HepG2 (cell line): ENCODE measurements around the gene HMGCS2. TPM values are rescaled to one million over a fixed set of nuclear protein-coding genes. Genes with fewer than 3 reads are reported as not detected.

ENCODE experiments used
- CEBPB ChIP-seq: IDR thresholded peaks from 2 replicates; pipeline ENCODE4 v1.6.1; 2011; ENCODE audit warnings: low read depth, low read length, improper control_type of control experiment, borderline replicate concordance
- CHCHD3 ChIP-seq: sonication (generic); formaldehyde crosslinking; IDR thresholded peaks from 2 replicates; pipeline ENCODE4 v1.8.0; 2022; ENCODE audit warnings: mild to moderate bottlenecking, missing genetic modification reagents, moderate library complexity
- ESRRA ChIP-seq: sonication (generic); formaldehyde crosslinking; IDR thresholded peaks from 2 replicates; pipeline ENCODE4 v1.5.1; 2020; ENCODE audit warnings: mild to moderate bottlenecking, low read depth, missing genetic modification reagents
- GFI1 ChIP-seq: sonication (generic); formaldehyde crosslinking; IDR thresholded peaks from 2 replicates; pipeline ENCODE4 v1.5.0; 2020; ENCODE audit warnings: missing genetic modification reagents, mild to moderate bottlenecking, borderline replicate concordance
- HIC2 ChIP-seq: sonication (generic); formaldehyde crosslinking; IDR thresholded peaks from 2 replicates; pipeline ENCODE4 v1.9.0; 2022; ENCODE audit warnings: low read depth, missing genetic modification reagents
- KDM5B ChIP-seq: sonication (generic); formaldehyde crosslinking; IDR thresholded peaks from 2 replicates; pipeline ENCODE4 v1.4.0; 2020; ENCODE audit warnings: missing genetic modification reagents, mild to moderate bottlenecking, borderline replicate concordance
- MED1 ChIP-seq: sonication (generic); formaldehyde crosslinking; IDR thresholded peaks from 2 replicates; pipeline ENCODE4 v1.4.0; 2020; ENCODE audit warnings: missing genetic modification reagents
- NFKBIZ ChIP-seq: IDR thresholded peaks from 2 replicates; pipeline ENCODE4 v1.6.1; 2018; ENCODE audit warnings: missing genetic modification reagents, missing compliant biosample characterization
- TEAD2 ChIP-seq: sonication (generic); formaldehyde crosslinking; IDR thresholded peaks from 2 replicates; pipeline ENCODE4 v1.9.0; 2021; ENCODE audit warnings: missing genetic modification reagents
- TRIM24 ChIP-seq: sonication (generic); formaldehyde crosslinking; IDR thresholded peaks from 2 replicates; pipeline ENCODE4 v1.8.0; 2022; ENCODE audit warnings: mild to moderate bottlenecking, missing genetic modification reagents
- ZBTB8A ChIP-seq: sonication (generic); formaldehyde crosslinking; IDR thresholded peaks from 2 replicates; pipeline ENCODE4 v1.4.0; 2020; ENCODE audit warnings: mild to moderate bottlenecking, low read depth, missing genetic modification reagents, borderline replicate concordance
- ZFP1 ChIP-seq: IDR thresholded peaks from 2 replicates; pipeline ENCODE4 v1.6.1; 2016
- ZFP62 ChIP-seq: sonication (generic); formaldehyde crosslinking; IDR thresholded peaks from 2 replicates; pipeline ENCODE4 v1.4.0; 2020; ENCODE audit warnings: missing genetic modification reagents
- ZIK1 ChIP-seq: sonication (generic); formaldehyde crosslinking; IDR thresholded peaks from 2 replicates; pipeline ENCODE4 v1.5.0; 2020; ENCODE audit warnings: mild to moderate bottlenecking, low read depth, missing genetic modification reagents, borderline replicate concordance
- ZMYM3 ChIP-seq: sonication (generic); formaldehyde crosslinking; IDR thresholded peaks from 2 replicates; pipeline ENCODE4 v1.5.1; 2020; ENCODE audit warnings: mild to moderate bottlenecking, missing genetic modification reagents
- ZNF292 ChIP-seq: sonication (generic); formaldehyde crosslinking; IDR thresholded peaks from 2 replicates; pipeline ENCODE4 v1.8.1; 2022; ENCODE audit warnings: mild to moderate bottlenecking, low read depth, missing genetic modification reagents, borderline replicate concordance
- ZNF460 ChIP-seq: sonication (generic); formaldehyde crosslinking; IDR thresholded peaks from 2 replicates; pipeline ENCODE4 v1.5.1; 2020; ENCODE audit warnings: missing genetic modification reagents, mild to moderate bottlenecking, borderline replicate concordance
- ZNF530 ChIP-seq: sonication (generic); formaldehyde crosslinking; IDR thresholded peaks from 2 replicates; pipeline ENCODE4 v1.5.0; 2020; ENCODE audit warnings: low read depth, mild to moderate bottlenecking, missing genetic modification reagents
- ZNF543 ChIP-seq: sonication (generic); formaldehyde crosslinking; IDR thresholded peaks from 2 replicates; pipeline ENCODE4 v1.4.0; 2020; ENCODE audit warnings: mild to moderate bottlenecking, missing genetic modification reagents
- ZNF572 ChIP-seq: sonication (generic); formaldehyde crosslinking; IDR thresholded peaks from 2 replicates; pipeline ENCODE4 v1.5.1; 2020; ENCODE audit warnings: mild to moderate bottlenecking, missing genetic modification reagents
- ZNF747 ChIP-seq: sonication (generic); formaldehyde crosslinking; IDR thresholded peaks from 2 replicates; pipeline ENCODE4 v1.8.1; 2023; ENCODE audit warnings: missing genetic modification reagents, mild to moderate bottlenecking, borderline replicate concordance
- polyA plus RNA-seq, 8 experiments: library from polyadenylated mRNA; depleted of rRNA in 3 of 8; stranded (reverse) in 7 of 8; unstranded in 1 of 8; fragments of >200 nt; fragmentation: Illumina TruSeq in 4 of 8; extraction: Trizol in 4 of 8; gene quantifications; 2 replicates each; pipeline versions ENCODE4 v1.2.1 to v1.2.3, GENCODE V29; 2011 to 2016; ENCODE audit warnings: low read depth in 4 of 8, missing spikeins in 1 of 8, mixed read lengths in 1 of 8; ENCODE audit not compliant: insufficient read depth in 1 of 8
- total RNA-seq, 5 experiments: library from RNA; depleted of rRNA; stranded (reverse); fragments of >200 nt; fragmentation: Illumina TruSeq; extraction: Trizol; gene quantifications; 2 replicates each; pipeline ENCODE4 v1.2.3, GENCODE V29; 2016; ENCODE audit warnings: low read depth in 1 of 5
- TF ChIP-seq, protein P1 (sequence below), 2 experiments: IDR thresholded peaks; 2 replicates each; pipeline ENCODE4 v1.6.1; 2011 to 2012; ENCODE audit warnings: low read length in 2 of 2, borderline replicate concordance in 1 of 2, low read depth in 1 of 2, mild to moderate bottlenecking in 1 of 2, moderate library complexity in 1 of 2
- TF ChIP-seq, protein P2 (sequence below): sonication (generic); formaldehyde crosslinking; IDR thresholded peaks from 2 replicates; pipeline ENCODE4 v1.4.0; 2020; ENCODE audit warnings: missing genetic modification reagents

Gene HMGCS2
- total and polyA plus RNA-seq, 2 of the 13 experiments (the other 11 are each of a cell fraction or from before 2014, with no cell fraction given): 0.44 to 1.5 TPM

DNA sequence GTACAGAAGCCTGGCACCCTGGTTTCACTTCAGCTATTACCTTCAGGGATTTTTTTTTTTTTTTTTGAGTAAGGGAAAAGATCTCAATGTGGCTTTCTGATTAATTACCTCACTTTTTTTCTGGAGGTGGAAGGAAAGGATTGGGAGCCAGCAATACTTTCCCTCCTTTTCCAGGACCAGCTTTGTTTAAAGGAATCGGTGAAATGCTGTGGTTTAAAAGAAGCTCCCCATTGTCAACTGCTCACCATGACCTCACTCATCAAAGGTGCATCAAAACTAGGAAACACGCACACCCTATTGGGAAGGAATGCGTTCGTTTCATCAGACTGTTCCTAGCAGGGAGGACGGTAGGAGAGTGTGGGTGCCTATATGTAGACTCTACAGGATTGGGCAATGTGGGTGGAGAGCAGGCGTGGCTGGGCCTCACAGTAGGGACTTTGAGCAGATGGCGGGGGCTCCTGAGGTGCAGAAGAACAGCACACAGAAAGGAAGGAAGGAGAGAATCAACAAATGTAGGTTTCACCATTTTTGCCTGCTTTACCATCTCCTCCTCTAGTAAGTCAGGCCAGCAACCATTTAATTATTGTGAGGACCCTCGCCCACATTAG lies 44.0 kb downstream of the HMGCS2 start (continued):
- TF ChIP-seq, protein P1, sequence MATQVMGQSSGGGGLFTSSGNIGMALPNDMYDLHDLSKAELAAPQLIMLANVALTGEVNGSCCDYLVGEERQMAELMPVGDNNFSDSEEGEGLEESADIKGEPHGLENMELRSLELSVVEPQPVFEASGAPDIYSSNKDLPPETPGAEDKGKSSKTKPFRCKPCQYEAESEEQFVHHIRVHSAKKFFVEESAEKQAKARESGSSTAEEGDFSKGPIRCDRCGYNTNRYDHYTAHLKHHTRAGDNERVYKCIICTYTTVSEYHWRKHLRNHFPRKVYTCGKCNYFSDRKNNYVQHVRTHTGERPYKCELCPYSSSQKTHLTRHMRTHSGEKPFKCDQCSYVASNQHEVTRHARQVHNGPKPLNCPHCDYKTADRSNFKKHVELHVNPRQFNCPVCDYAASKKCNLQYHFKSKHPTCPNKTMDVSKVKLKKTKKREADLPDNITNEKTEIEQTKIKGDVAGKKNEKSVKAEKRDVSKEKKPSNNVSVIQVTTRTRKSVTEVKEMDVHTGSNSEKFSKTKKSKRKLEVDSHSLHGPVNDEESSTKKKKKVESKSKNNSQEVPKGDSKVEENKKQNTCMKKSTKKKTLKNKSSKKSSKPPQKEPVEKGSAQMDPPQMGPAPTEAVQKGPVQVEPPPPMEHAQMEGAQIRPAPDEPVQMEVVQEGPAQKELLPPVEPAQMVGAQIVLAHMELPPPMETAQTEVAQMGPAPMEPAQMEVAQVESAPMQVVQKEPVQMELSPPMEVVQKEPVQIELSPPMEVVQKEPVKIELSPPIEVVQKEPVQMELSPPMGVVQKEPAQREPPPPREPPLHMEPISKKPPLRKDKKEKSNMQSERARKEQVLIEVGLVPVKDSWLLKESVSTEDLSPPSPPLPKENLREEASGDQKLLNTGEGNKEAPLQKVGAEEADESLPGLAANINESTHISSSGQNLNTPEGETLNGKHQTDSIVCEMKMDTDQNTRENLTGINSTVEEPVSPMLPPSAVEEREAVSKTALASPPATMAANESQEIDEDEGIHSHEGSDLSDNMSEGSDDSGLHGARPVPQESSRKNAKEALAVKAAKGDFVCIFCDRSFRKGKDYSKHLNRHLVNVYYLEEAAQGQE (IDR thresholded peaks at IDR 0.05; ENCODE audit: borderline replicate concordance in 1 of 2, low read depth in 1 of 2, low read length in 2 of 2): no peak
- no peak for TF ChIP-seq ZIK1 (CRISPR knock-in tag)
- TF ChIP-seq, protein P2, sequence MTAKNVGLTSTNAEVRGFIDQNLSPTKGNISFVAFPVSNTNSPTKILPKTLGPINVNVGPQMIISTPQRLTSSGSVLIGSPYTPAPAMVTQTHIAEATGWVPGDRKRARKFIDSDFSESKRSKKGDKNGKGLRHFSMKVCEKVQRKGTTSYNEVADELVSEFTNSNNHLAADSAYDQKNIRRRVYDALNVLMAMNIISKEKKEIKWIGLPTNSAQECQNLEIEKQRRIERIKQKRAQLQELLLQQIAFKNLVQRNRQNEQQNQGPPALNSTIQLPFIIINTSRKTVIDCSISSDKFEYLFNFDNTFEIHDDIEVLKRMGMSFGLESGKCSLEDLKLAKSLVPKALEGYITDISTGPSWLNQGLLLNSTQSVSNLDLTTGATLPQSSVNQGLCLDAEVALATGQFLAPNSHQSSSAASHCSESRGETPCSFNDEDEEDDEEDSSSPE (CRISPR knock-in tag): 0 out of 2 replicates have a peak, but pooled peaks have one; percentile 33
- no peak for TF ChIP-seq ZNF530 (CRISPR knock-in tag)
- TF ChIP-seq ZBTB8A: no peak
- TF ChIP-seq ZNF572 (CRISPR knock-in tag): no peak
- TF ChIP-seq MED1: peak; percentile 85
- peak; percentile 53; the same call in 1 of the 2 replicates for TF ChIP-seq GFI1 (CRISPR knock-in tag)
- TF ChIP-seq ZNF460 (CRISPR knock-in tag): no peak; the same call in 1 of the 2 replicates
- peak; percentile 72; the same call in 1 of the 2 replicates for TF ChIP-seq ESRRA (CRISPR knock-in tag)
- TF ChIP-seq NFKBIZ: peak; percentile 83; the same call in 1 of the 2 replicates
- TF ChIP-seq TEAD2: no peak
- 0 out of 2 replicates have a peak, but pooled peaks have one; percentile 30 for TF ChIP-seq ZFP1
- TF ChIP-seq HIC2 (CRISPR knock-in tag): 0 out of 2 replicates have a peak, but pooled peaks have one; percentile 32
- TF ChIP-seq ZNF292 (CRISPR knock-in tag): peak; percentile 94; the same call in 1 of the 2 replicates
- TF ChIP-seq CEBPB: peak; percentile 96
- TF ChIP-seq ZNF543 (CRISPR knock-in tag): no peak
- no peak for TF ChIP-seq CHCHD3
- 0 out of 2 replicates have a peak, but pooled peaks have one; percentile 12 for TF ChIP-seq TRIM24 (CRISPR knock-in tag)
- no peak for TF ChIP-seq ZNF747 (CRISPR knock-in tag)
- TF ChIP-seq KDM5B (CRISPR knock-in tag): peak; percentile 46; the same call in 1 of the 2 replicates
- TF ChIP-seq ZFP62 (CRISPR knock-in tag): no peak
- TF ChIP-seq ZMYM3: peak; percentile 69; the same call in 1 of the 2 replicates
